Sigmoid colon (tissue), 4 donors: ENCODE data around the gene TBXAS1.

ENCODE experiments used
- CTCF ChIP-seq, 4 experiments: fragments of 450-650 bp in 3 of 4; fragments of 200-600 bp in 1 of 4; IDR thresholded peaks; one replicate each; pipeline ENCODE4 v1.5.1; 2016 to 2019; ENCODE audit warnings: antibody characterized with exemption in 4 of 4, mild to moderate bottlenecking in 3 of 4, moderate library complexity in 2 of 4
- EP300 ChIP-seq, 4 donors: sonication (generic); formaldehyde crosslinking; IDR thresholded peaks; one replicate each; pipeline ENCODE4 v1.6.1; 2017; ENCODE audit warnings: antibody characterized with exemption in 4 of 4
- POLR2A ChIP-seq, 2 donors: fragments of 450-650 bp; IDR thresholded peaks; one replicate each; pipeline ENCODE4 v1.6.1; 2016; ENCODE audit warnings: antibody characterized with exemption in 2 of 2, mild to moderate bottlenecking in 2 of 2, moderate library complexity in 2 of 2
- POLR2AphosphoS5 ChIP-seq, 4 donors: sonication (generic); formaldehyde crosslinking; IDR thresholded peaks; one replicate each; pipeline ENCODE4 v1.6.1; 2017; ENCODE audit warnings: antibody characterized with exemption in 4 of 4

- TF ChIP-seq CTCF (IDR thresholded peaks at IDR 0.05) (no peak), POLR2AphosphoS5 (IDR thresholded peaks at IDR 0.05) (no peak), POLR2A (IDR thresholded peaks at IDR 0.05) (no peak), EP300 (IDR thresholded peaks at IDR 0.05) (no peak)
These were observed 154.2 kb downstream of the TBXAS1 start for GRCh38 chr7:139982927-139983920.
